MG63 (cell line): ENCODE results near the gene COL4A1. TPM values are rescaled to one million over a fixed set of nuclear protein-coding genes. Genes with fewer than 3 reads are reported as not detected.

ENCODE experiments used
- DNase-seq: peaks from one replicate; pipeline ENCODE4 v3.0.0-alpha.2; 2020
- H3K27me3 ChIP-seq: fragments of 250-450 bp; sonication (Bioruptor Pico); 2 replicates; pipeline ENCODE4 v1.5.1; 2020; ENCODE audit warnings: mild to moderate bottlenecking, moderate library complexity
- H3K36me3 ChIP-seq: fragments of 250-450 bp; sonication (Bioruptor Pico); 2 replicates; pipeline ENCODE4 v1.5.1; 2020; ENCODE audit warnings: mild to moderate bottlenecking, moderate library complexity
- H3K4me3 ChIP-seq: fragments of 250-450 bp; sonication (Bioruptor Pico); 2 replicates; pipeline ENCODE4 v1.5.1; 2020; ENCODE audit warnings: mild to moderate bottlenecking, moderate library complexity
- H3K9me3 ChIP-seq: fragments of 250-450 bp; sonication (Bioruptor Pico); 2 replicates; pipeline ENCODE4 v1.5.1; 2020; ENCODE audit warnings: mild to moderate bottlenecking, moderate library complexity
- total RNA-seq: library from RNA; depleted of rRNA; stranded (reverse); fragments of >200 nt; shearing (Covaris generic); gene quantifications from 2 replicates; pipeline ENCODE4 v1.2.3, GENCODE V29; 2014; ENCODE audit warnings: low replicate concordance

The COL4A1 gene
- total RNA-seq, 1 experiment from 2014 or later: 24.9 TPM

DNA sequence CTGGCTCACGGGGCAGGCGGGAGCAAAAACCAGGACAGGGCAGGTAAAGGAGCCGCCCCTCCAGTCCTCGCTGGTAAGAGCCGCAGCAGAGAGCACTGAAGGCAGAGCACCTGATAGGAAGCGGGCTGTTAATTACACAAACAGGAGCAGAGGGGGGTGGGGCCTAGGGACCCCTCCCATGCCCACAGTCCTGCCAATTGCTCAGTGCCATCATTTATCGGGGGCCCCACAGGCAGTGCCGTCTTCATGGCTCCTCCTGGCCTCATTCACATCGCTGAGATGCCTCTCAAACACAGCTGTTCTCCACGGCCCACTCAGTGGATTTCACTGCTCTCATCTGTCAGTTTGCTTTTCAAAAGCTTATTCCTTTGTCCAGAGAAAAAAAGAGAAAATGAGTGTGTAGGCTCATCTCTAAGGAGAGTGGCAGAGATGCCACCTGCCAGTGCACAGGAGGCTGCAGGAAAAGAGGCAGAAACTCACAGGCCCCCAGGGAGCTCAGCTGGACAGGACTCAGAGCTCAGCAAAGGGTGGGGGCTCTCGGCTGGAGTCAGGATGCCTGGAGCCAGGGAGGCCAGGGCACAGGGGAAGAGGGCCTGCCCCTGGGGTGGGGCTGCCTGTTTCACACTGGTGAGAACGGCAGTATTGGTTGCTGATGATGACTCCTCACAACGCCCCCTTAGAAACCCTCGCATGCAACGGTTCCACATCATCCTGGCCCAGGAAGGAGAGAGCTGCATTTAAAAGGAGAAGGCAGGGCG lies 174.6 kb downstream of the COL4A1 start:
- H3K9me3 ChIP-seq: no peaks in the 10 kb centered on the region
- no peak overlapping the region for H3K4me3 ChIP-seq
- H3K27me3 ChIP-seq: no peaks in the 10 kb centered on the region
- no peaks in the 10 kb centered on the region for H3K36me3 ChIP-seq
- no peak for DNase-seq

DNA sequence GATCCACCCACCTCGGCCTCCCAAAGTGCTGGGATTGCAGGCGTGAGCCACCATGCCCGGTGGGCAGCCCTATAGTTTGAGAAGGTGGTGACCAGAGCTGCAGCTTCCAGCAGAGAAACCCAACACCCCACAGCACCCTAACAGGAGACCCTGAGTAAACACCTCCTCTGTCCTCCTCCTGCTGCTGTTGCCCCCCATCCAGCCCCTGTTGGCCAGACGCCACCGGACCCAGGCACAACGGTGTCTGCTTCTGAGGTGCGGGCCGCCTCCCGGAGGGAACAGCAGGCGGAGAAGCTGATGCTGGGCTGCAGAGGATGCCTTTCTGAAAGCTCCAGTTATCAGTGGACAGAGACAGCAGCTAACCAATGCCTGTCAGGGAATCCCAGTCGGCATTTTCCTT lies 175.5 kb downstream of the COL4A1 start:
- no peaks in the 10 kb centered on the region for H3K27me3 ChIP-seq
- no peak for DNase-seq
- no peaks in the 10 kb centered on the region for H3K9me3 ChIP-seq
- H3K36me3 ChIP-seq: no peaks in the 10 kb centered on the region
- H3K4me3 ChIP-seq: no peak overlapping the region

DNA sequence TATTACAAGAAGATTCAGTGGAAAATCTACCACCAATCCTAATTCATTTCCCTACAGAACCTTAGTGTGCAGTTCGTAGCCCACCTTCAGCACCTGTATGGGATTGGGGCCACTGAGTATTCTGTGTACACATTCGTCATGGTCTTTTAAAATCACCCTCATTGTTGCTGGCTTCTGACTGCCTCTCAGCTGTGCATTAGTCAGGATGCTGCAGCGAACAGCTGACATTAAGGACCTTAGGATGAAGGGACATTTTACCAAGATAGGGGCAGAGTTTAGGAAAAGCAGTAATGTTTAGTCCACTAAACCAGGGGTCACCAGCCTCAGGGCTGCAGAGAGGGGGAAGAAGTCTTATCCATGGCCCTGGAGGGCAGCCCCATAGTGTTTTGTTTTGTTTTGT lies 176.5 kb downstream of the COL4A1 start:
- Histone ChIP-seq H3K4me3 (no peak overlapping the region), H3K9me3 (no peaks in the 10 kb centered on the region), H3K27me3 (no peaks in the 10 kb centered on the region), H3K36me3 (no peaks in the 10 kb centered on the region)
- DNase-seq: no peak

DNA sequence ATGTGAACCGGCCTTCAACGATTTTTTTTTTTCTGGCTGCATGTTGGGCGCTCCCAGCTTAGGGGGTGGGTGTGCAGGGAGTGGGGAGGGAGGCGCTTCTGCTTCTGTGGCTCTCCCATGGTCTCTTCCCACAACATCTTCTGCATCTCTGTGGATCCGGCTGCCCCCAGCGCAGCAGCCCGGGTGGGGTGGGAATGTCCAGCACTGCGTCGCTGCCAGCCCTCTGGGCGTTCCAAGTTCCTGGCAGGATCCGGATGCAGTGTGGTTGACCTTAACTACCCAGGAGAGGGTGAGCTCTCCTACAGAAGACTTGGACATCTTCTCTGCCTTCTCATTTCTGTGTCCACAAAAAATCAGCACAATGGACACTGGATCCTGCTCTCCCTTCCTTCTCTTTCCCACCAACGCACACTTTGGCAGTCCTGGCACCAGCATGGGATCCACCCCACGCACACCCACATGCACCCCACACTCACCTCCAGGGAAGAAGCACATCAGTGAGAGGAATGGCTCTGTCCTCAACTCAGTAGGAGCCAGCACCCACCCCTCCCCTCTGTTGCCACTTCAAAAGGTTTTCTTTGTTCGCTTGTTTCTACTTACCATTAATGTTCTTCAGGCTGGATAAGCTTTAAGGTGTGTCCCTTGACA lies 177.3 kb downstream of the COL4A1 start:
- Histone ChIP-seq H3K27me3 (no peaks in the 10 kb centered on the region), H3K9me3 (no peaks in the 10 kb centered on the region), H3K36me3 (no peaks in the 10 kb centered on the region), H3K4me3 (peak overlapping the region; percentile 38)
- DNase-seq: no peak

DNA sequence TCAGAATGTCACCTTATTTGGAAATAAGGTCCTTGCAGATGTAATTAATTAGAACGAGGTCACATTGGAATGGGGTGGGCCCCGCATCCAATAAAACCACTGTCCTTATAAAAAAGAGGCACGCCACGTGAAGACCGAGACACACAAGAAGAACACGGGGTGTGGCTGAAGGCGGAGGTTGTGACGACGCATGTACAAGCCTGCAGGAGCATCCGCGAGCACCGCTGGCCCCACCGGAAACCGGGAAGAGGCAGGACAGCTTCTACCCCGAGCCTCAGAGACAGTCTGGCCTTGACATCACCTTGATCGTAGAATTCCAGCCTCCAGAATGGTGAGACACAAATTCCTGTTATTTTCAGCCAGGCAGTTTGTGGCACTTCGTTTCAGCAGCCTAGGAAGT lies 177.9 kb downstream of the COL4A1 start:
- DNase-seq: peak; percentile 65
- Histone ChIP-seq H3K36me3 (no peaks in the 10 kb centered on the region), H3K9me3 (no peaks in the 10 kb centered on the region), H3K27me3 (no peaks in the 10 kb centered on the region), H3K4me3 (peak overlapping the region; percentile 38)

DNA sequence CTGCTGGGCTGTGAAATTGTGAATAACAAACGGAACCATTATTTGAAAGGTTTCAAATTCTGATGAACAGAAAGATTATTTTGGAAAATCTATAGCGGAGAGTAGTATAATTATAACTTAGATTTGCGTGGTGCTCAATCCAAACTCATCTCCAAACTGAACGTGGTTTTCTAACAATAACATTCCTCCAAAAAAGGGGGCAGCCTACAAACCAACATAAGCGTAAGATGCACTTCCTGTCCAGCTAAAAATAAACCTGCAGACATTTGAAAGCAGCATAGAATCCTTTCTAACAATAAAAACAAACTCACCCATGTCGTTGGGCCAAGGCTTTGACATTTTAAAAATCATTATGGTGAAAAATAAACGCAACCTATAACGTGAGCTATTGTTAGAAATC lies 178.4 kb downstream of the COL4A1 start:
- no peak for DNase-seq
- H3K27me3 ChIP-seq: no peaks in the 10 kb centered on the region
- H3K9me3 ChIP-seq: no peaks in the 10 kb centered on the region
- H3K36me3 ChIP-seq: no peaks in the 10 kb centered on the region
- peak overlapping the region; percentile 38 for H3K4me3 ChIP-seq

DNA sequence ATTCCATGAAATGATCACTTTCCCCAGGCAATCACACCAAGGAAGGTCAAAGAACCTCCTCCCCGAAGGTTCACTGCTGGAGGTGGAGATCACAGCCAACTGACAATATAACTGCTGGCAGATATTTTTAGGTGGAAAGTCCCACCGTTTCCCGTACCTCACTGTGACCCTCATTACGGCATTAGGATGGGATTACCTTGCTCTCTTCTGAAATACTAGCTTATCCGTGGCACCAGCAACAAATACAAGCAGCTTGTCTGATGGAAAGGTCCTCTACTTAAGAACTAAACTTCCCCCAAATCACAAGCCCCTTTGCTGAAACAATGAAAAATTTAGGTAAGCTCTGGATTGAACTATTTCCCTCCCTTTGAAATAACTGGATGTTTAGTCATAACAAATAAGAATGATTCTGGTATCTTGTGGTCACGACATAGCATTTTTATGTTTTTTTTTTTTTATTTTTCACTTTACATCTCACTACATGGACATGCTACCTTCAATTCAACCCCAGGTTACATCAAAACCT lies 178.9 kb downstream of the COL4A1 start:
- no peaks in the 10 kb centered on the region for H3K36me3 ChIP-seq
- no peaks in the 10 kb centered on the region for H3K9me3 ChIP-seq
- DNase-seq: no peak
- no peaks in the 10 kb centered on the region for H3K27me3 ChIP-seq
- H3K4me3 ChIP-seq: no peak overlapping the region

DNA sequence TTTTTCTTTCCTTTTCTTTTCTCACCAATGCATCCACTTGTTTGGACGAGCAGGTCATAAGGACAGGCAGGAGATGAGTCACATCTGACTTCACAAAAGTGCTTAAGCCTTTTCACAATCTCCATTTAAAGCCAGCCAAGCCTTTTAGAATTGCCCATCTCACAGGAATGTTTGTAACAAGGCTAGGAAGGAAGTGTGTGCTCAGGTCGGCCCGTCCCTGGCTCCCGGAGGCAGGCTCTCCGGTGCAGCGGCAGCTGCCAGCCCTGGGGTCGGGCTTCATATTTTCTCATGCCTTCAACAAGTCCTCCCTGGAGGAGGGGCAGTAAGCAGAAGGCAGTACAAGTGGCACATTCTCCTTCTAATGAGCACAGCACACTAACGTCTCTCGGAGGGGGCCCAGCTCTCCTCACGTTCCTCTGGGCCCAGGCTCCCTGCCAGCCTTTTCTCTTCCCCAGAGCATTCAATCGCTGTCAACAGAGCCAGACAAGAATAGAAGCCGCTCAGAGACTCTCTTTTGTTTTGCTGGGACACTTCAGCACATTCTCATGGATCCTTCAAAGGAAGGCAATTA lies 180.5 kb downstream of the COL4A1 start:
- peak; percentile 87 for DNase-seq
- H3K9me3 ChIP-seq: no peaks in the 10 kb centered on the region
- peak overlapping the region; percentile 9; the same call in 1 of the 2 replicates for H3K4me3 ChIP-seq
- H3K27me3 ChIP-seq: no peaks in the 10 kb centered on the region
- no peaks in the 10 kb centered on the region for H3K36me3 ChIP-seq

DNA sequence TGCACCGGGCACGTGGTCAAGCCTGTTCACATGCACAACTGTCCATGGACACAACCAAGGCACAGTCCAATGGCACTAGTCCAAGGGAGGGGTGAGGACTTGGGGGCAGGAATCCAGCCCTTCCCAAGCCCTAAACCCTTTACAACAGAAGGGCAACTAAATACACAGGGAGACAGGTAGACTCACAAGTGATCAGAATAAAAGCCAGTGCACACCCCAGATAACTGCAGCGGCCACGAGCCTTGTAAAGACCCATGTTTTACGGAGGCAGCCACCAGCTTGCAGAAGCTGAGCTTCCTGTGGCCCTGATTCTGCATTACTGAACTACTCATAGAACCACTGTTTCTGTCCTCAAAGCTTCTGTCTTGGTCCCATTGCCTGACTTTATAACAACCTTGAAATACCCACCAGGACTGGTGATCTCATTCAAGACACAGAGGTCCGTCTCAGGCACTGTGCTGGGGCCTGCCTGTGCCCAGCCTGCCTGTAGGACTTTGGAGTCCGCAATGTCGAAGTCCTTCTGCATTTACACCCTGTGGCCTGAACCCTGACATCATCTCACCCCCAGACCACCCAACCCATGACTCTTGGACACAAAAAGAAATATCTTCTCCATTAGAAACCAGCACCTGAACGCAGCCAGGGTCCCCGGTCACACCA lies 181.2 kb downstream of the COL4A1 start:
- H3K4me3 ChIP-seq: no peak overlapping the region
- no peaks in the 10 kb centered on the region for H3K36me3 ChIP-seq
- no peaks in the 10 kb centered on the region for H3K27me3 ChIP-seq
- DNase-seq: no peak
- no peaks in the 10 kb centered on the region for H3K9me3 ChIP-seq

DNA sequence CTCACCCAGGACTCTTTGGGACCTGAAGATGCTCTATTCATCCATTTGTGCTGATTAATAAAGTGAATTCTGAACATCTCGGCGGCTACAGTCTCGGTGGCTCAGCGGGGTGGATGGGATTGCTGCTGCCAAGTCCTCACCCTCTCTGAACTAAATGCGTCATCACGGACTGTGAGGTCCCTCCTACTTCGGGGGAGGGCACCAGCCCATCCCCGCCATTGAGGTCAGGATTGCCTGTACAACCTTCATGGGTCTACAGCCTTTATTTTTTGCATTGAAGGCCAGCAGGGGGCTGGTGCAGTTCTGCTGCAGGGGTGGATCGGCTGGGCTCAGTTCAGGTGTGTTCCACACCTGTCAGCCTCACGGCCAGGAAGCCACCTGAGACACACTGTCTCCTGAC lies 181.8 kb downstream of the COL4A1 start:
- H3K9me3 ChIP-seq: no peaks in the 10 kb centered on the region
- H3K36me3 ChIP-seq: no peaks in the 10 kb centered on the region
- no peaks in the 10 kb centered on the region for H3K27me3 ChIP-seq
- H3K4me3 ChIP-seq: no peak overlapping the region
- no peak for DNase-seq

DNA sequence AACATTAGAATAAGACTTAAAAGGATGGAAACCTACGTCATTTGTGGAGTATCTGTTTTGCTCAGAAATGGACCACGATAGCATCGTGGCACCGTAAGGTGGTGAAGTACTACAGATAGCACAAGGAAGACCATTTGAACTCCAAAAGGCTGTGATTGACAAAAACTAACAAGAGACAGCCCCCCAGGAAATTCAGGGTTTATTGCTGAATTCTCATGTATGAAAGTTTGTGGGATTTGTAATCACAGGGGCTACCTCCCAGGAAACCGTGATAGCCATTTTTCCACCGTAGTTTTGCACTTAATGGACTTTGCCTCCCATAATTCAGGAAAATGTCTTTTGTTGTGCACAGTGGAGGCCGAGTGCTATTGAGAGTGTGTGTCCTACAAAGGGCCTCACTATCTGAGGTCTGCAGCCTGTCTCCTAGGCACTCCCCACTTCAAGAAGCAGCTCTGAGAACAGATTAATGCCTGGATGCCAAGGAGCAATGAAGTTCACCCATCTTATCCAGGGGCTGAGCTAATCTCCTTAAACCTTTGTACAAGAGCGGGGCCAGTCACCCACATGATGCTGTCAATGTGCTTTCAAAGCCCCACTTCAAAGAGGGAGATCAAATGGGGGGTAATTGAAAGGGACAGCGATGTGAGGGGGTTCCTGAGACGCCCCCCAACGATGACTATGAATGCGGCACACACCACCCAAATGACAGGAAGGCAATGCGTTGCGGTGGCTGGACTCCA lies 182.6 kb downstream of the COL4A1 start:
- Histone ChIP-seq H3K4me3 (no peak overlapping the region), H3K36me3 (no peaks in the 10 kb centered on the region), H3K9me3 (no peaks in the 10 kb centered on the region), H3K27me3 (no peaks in the 10 kb centered on the region)
- DNase-seq: no peak

DNA sequence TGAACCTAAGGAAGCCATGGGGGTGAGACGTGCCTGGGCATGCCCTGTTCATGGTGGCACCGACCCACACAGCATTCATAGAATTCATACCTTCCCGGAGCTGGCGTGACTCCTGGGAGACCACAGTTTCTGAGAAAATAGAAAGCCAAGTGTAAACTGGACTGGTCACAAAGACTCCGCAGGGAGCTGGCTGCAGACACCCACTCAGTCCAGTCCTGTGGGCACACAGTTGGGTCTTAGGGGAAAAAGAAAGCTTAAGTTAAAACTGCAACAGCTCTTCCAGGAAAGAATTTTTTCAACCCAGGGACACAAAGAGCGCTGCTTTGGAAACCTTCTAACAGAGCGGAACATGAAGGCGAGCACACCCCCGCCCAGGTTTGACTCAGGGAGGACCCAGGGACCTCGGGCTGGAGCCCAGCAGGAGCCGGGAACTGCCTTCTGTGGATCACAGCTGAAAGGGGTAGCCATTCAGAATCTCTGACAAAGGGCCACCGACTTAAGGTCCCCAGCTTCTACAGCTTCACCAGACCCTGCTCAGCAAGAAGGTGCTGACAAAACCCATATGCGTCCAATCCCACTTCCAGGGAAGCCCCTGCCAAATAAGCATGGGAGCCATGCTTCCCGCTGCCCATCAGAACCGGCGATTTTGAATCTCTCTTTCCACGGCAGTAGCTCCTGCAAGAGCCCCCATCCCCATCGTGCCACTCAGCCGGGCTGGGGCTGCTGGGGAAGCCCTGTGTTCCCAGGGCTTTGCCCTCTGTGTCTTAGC lies 183.7 kb downstream of the COL4A1 start:
- DNase-seq: peak; percentile 50
- H3K27me3 ChIP-seq: no peaks in the 10 kb centered on the region
- no peaks in the 10 kb centered on the region for H3K36me3 ChIP-seq
- no peak overlapping the region for H3K4me3 ChIP-seq
- no peaks in the 10 kb centered on the region for H3K9me3 ChIP-seq

DNA sequence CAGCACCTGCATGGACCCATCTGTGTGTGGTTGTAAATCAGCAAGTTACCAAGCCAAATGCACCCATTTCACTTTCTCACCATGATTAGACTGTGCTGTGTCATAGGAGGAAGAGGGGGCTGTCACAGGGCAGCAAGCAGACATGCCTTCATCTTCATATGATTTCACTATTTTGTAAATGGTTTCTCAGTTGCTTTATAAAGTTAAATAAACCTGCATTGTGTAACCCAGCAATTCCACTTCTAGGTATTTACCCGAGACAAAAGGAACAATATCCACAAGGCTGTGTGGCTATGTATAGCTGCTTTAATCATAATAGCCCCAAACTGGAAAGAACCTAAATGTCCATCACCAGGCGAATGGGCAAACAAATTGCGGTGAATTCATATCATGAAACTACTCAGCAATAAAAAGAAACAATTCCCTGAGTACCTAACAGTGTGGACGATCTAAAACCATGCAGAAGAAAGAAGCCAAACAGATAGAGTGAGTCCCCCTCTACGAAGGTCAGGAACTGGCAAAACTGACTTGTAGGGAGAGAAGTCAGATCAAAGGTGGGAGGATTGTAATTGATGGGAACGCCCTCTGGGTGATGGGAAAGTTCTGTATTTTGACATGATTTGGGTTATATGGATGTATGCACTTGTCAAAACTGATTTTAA lies 185.4 kb downstream of the COL4A1 start:
- H3K9me3 ChIP-seq: no peaks in the 10 kb centered on the region
- DNase-seq: no peak
- H3K27me3 ChIP-seq: no peaks in the 10 kb centered on the region
- no peak overlapping the region for H3K4me3 ChIP-seq
- H3K36me3 ChIP-seq: no peaks in the 10 kb centered on the region

DNA sequence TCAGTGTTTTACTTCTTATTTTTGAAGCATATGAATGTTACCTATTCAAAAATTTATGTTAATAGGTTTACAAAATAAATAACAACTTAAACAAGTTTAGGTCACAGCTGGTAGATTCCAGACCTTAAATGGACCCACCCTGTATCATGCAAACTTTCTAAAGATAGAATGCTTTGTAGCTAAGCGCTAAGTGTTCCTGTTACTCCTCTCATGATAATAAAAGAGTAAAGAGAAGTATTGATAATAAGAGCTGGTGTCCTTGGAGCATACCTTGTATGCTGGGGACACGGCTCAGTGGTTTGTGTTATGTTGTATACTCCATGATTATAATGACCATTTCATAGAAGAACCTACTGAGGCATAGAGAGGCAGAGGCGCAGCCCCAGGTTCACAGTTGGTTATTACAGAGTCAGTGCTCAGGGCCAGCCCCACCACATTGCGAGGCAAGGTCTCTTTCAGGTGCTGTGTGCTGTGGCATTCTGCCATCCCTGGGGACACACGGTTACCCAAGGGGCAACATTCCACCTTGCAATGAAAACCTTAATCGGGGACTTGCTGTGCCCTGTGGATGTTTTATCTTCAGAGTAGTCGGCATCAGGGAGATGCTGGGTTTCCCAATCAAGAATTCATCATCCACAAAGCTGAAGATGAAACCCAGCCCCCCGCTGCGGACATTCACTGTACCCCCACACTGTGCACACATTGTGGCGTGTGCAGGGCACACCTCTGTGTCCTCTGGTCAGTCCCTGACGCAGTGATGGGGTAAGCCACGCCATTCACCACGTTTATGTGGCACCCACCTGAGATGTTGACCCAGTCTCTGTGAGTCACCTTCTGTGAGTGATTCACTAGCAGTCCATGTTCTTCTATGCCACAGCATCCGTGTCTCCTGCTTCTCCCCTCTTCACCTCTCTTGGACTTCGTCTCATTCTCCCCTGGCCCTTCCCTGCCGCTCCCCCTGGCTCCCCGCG lies 186.7 kb downstream of the COL4A1 start:
- no peak for DNase-seq
- Histone ChIP-seq H3K36me3 (no peaks in the 10 kb centered on the region), H3K4me3 (no peak overlapping the region), H3K27me3 (no peaks in the 10 kb centered on the region), H3K9me3 (no peaks in the 10 kb centered on the region)

DNA sequence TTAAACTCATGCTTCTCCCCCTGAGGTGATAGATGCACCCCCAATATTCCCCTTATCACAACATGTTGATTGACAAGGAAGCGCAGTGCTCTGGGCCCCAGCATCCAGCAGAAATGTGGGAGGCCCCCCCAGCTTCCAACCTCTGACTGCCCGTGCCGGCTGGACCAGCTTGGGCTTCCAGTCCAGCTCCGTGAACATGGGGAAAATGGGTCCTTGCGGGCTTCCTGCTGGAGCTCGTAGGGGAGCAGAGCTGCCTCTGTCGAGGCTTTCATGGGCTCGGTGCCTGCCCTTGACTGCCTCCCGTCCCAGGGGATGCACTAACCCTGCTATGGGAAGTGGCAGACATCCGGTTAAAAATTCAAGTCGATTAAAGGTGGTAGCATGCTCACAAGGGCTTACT lies 188.9 kb downstream of the COL4A1 start:
- no peaks in the 10 kb centered on the region for H3K27me3 ChIP-seq
- H3K9me3 ChIP-seq: no peaks in the 10 kb centered on the region
- no peak for DNase-seq
- H3K36me3 ChIP-seq: no peaks in the 10 kb centered on the region
- no peak overlapping the region for H3K4me3 ChIP-seq
